Gastroesophageal sphincter (tissue), 3 donors: ENCODE results near the gene ANGEL2.

ENCODE experiments used
- EP300 ChIP-seq: sonication (generic); formaldehyde crosslinking; IDR thresholded peaks from one replicate; pipeline ENCODE4 v1.6.1; 2017; ENCODE audit warnings: antibody characterized with exemption, mild to moderate bottlenecking
- POLR2A ChIP-seq, 2 donors: fragments of 450-650 bp; IDR thresholded peaks; one replicate each; pipeline ENCODE4 v1.6.1; 2017; ENCODE audit warnings: antibody characterized with exemption in 2 of 2, mild to moderate bottlenecking in 2 of 2, moderate library complexity in 1 of 2
- TF ChIP-seq, protein P1 (sequence below), 4 experiments: fragments of 200-600 bp in 2 of 4; fragments of 450-650 bp in 2 of 4; sonication (generic) in 1 of 4; IDR thresholded peaks; one replicate each; pipeline ENCODE4 v1.5.1; 2017 to 2019; ENCODE audit warnings: antibody characterized with exemption in 4 of 4, mild to moderate bottlenecking in 2 of 4, moderate library complexity in 2 of 4

DNA sequence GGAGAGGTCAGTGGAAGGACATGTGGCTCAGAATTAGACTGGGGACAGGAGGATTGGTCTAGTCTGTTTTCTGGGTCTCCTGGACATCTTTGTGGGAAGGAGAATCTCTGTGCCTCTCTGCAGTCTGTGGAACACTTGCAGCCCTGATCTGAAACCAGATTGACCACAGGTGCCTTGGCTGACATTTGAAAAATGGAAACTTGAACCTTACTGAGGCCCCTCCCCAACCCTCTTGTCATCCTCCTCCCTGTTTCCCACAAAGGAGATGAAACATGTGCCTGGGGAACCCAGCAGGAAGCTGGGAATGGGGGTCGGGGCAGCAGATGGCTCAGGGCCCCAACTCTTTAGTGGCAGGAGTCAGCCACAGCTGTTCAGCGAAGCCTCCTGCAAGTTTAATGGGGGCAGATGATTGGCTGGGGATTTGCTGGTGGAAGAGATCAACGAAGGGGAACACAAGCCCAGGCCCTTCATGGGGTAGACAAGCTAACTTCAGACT, 47.3 kb downstream of the ANGEL2 start:
- TF ChIP-seq POLR2A (IDR thresholded peaks at IDR 0.05) (no peak), EP300 (no peak)
- TF ChIP-seq, protein P1, sequence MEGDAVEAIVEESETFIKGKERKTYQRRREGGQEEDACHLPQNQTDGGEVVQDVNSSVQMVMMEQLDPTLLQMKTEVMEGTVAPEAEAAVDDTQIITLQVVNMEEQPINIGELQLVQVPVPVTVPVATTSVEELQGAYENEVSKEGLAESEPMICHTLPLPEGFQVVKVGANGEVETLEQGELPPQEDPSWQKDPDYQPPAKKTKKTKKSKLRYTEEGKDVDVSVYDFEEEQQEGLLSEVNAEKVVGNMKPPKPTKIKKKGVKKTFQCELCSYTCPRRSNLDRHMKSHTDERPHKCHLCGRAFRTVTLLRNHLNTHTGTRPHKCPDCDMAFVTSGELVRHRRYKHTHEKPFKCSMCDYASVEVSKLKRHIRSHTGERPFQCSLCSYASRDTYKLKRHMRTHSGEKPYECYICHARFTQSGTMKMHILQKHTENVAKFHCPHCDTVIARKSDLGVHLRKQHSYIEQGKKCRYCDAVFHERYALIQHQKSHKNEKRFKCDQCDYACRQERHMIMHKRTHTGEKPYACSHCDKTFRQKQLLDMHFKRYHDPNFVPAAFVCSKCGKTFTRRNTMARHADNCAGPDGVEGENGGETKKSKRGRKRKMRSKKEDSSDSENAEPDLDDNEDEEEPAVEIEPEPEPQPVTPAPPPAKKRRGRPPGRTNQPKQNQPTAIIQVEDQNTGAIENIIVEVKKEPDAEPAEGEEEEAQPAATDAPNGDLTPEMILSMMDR (IDR thresholded peaks at IDR 0.05), result no peak
